HG02970 (cell line): ENCODE data around the gene DST.
"Not testable (repeated sequence)": the region's sequence is repeated elsewhere in the genome, so short reads cannot be mapped to it uniquely, and the experiment has no call there.

Experiments used
- ATAC-seq: cut with Tn5 transposase; IDR thresholded peaks from one replicate; pipeline ENCODE4 v1.9.1; 2021; ENCODE audit warnings: mild to moderate bottlenecking, moderate library complexity, moderate number of reproducible peaks; ENCODE audit not compliant: unreplicated experiment, low FRiP score

DST gene

DNA sequence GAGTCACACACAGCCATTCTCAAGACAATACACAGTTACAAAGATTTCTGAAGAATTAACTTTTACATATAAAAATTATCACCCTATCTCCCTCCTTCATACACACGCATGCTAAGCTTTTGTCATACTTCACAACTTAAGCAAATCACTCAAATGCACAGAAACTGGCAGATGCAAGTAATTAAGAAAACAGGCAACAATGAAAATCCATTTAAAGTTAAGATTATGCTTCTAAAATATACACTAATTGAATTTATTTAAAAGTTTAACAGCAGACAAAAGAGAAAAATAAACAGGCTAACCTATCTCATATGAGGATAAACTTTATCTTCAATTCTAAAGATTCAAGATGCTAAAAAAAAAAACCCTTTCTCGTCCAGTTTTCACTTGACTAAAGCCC is 68.4 kb downstream of the DST start:
- ATAC-seq, result no peak

DNA sequence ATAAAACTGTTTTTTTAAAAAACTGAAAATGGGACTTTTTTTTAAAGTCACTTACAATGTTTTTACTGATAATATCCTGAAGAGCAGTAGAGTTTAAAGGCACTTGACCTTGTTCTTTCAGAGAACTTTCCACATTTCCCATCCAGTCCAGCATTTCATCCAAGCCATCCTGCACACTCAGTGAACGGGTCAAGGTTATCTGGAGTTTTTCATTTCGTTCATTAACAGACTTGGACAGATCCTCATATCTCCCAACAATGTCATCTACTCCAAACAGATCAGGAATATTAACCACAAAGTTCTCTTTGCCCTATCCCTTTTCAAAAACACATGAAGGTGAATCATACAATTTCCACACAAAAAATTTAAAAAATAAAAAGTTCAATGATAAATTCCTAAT is 69.1 kb downstream of the DST start:
- no peak for ATAC-seq

DNA sequence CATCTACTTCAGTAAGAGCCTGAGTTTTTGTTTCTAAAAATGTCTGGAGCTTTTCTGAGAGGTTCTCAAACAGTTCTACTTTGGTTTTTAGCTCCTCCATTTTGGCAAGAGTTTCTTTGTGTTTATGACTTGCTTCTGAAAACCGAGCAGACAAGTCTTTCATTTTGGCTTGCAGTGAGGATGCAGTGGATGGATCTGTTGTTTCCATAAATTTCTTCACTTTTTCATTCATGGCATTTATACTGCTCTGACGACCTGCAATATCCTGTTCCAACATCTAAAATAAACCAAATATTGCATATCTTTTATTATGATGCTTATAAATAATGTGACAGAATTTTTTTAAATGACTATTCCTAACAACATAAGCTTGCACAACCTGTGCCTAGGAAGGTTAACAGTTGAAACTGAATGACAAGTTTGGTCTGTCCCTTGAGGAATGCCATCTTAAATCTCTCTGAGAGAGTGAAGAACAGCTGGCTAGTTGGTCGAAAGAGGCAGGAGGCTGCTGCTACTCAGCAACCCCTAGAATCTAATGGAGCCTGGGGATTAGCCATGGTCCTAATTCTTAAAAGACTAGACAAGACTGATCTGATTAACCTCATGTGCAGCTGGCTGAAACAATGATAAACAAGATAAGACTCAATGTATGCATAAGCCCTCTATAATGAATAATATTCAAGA is 69.8 kb downstream of the DST start:
- no peak for ATAC-seq

DNA sequence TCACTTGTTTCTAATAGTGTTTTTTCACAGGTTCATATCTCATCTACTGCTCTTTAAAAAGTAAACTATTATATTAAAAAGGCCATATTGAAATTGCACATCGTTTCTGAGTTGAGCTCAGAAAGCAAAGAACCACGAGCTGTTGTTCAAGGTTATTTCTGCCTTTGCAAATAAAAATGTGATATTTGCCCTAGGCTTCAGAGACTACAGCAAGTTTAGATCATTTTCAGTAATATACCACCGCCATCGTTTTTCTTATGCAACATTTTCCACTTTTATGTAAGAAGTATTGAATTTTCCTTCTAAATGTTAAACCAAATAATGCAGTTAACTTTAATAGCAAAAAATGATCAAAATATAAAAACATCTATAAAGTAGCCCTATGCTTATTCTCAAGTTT is 71.1 kb downstream of the DST start:
- no peak for ATAC-seq

DNA sequence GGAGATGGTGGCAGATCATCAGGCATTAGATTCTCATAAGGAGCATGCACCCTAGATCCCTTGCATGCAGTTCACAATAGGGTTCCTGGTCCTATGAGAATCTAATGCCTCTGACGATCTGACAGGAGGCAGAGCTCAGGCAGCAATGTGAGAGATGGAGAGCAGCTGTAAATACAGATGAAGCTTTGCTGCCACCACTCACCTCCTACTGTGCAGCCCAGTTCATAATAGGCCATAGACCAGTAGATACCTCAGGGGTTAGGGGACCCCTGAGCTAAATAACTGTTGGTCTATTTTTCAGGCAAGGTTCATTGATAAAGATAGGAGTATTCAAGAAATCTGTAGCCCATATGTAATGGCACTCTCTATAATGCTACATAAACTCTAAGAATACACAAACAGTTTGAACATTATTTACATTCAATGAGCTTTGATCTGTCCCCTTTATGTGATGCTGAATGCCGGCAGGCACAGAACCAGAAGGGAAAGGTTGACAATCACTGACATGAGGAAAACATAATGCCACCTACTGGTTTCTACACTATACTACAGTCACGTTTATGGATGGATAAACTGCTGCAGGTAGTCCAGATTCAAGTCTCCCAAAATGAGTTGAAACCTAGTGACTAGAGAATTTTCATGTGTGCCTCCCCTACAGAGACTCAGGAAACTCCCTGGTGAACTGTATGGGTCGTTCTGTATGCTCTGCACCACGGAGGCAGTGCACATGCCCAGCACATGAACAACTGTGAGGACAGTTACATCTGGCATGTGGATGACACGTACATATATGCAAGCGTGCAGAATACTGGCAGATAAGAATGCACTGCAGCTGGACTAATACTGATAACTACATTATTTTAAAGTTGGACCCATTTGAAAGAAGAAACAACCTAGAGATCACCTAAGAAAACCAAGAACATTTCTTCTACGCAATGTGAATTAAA is 72.0 kb downstream of the DST start:
- ATAC-seq, result peak; percentile 81

DNA sequence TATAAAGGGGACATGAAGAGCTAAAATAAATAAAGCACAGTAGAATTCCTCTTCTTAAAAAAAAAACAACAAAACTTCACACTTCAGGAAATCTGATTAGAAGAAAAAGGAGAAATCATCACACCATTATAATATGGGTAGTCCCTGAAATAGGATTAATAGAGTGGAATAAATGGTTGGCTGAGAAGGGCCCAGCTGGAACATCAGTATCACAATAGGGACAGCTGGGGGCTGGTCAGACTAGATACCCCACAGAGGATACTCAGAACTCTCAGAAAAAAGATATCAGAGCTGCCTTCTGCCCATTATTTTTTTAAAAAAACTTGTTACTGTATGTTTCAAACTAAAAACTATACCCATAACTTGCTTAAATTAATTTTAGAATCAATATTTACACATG is 75.2 kb downstream of the DST start:
- ATAC-seq, result no peak

DNA sequence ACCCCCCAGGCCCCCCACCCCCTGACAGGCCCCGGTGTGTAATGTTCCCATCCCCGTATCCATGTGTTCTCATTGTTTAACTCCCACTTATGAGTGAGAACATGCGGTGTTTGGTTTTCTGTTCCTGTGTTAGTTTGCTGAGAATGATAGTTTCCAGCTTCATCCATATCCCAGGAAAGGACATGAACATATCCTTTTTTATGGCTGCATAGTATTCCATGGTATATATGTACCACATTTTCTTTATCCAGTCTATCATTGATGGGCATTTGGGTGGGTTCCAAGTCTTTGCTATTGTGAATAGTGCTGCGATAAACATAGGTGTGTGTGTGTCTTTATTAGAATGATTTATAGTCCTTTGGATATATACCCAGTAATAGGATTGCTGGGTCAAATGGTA is 80.0 kb downstream of the DST start:
- not testable (repeated sequence) for ATAC-seq

DNA sequence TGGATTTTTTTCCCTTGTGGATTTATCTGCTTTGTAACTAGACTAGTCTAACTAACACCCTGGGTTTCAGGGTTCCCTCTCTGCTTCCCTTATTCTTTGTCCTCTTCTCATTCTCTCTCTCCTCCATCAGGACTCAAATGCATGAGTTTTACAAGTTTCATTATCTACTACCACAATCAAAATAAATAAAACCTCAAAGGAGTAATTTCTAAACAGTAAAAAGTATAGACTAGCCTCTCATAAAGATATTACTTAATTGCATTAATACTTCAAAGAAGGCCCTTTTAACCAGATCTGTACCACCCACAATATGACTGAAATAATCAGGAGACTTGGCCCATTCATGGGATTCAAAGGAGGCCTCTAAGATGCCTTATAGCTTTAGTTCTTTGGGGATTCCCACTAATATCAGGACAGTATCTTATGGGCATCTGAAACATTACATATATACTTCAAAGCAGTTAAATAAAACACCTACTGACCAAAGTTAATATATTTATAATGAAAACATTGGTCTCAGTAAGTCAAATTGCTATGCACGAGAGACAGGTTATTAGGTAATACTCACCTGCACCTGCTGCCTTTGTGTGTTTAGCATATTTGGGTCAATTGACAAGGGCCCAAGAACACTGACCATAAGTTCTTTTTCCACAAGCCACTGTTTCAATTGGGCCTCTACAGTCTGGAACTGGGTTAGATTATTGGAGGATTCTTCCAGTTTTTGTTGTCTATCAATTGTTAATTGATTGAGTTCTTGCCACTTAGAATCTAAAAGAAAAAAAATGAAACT is 85.7 kb downstream of the DST start:
- no peak for ATAC-seq

DNA sequence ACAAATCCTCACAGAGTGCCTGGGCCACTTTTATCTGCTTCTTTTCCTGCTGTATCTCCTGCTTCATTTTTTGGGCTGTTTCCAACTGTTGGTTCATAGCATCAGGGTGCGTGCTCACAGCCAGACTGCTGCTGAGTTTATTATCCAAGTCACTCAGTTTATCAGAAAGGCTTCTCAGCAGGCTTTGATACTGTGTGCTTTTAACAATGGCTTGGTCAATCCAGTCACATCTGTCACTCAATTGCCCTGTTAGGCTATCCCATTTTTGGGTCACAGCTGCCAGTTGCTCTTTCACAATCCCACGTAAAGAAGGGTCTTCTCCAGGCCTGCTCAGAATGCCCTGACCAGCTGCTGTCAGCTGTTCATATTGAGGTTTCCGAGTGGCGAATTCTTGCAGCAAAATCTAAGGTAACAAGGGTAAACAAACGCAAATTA is 87.2 kb downstream of the DST start:
- no peak for ATAC-seq

DNA sequence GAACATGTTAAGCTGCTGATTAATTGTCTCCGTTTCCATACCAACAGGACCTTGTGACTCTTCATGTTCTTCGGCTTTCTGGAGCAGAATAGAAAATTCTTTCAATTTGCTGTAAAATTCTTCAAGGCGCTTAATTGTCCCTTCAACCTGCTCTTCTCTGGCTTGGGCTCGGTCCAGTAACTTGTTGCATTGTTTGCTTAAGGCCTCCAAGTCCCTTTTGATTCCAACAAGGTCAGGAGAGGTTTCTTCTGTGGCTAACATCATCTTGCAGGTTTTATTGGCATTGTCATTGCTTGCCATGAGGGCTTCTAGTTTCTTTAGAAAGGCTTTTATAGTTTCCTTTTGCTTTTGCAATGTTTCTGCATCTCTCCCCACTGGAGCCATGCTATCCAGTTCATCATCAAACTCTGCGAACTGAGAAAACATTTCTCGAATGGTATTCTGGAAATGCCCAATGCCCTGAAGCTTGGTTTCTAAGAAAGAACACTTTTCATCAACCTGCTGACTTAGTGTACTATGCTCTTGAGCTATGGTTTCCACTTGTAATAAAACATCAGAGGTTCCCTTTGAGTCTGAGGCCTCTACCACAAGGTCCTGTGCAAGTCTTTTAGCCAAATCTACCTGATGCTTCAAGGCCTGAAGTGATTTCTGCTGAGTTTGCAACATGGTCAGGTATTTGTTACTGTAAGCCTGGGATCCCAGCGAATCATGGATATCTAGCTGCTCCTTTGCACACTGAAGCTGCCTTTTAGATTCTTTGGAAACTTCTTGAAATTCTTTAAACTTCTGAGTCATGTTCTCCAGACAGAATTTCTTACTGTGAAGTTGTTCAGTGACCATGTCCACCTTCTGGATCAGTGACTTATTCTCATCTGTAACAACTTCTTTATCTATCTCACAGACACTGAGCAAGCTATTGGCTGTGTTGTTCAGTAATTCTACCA is 90.2 kb downstream of the DST start:
- no peak for ATAC-seq

DNA sequence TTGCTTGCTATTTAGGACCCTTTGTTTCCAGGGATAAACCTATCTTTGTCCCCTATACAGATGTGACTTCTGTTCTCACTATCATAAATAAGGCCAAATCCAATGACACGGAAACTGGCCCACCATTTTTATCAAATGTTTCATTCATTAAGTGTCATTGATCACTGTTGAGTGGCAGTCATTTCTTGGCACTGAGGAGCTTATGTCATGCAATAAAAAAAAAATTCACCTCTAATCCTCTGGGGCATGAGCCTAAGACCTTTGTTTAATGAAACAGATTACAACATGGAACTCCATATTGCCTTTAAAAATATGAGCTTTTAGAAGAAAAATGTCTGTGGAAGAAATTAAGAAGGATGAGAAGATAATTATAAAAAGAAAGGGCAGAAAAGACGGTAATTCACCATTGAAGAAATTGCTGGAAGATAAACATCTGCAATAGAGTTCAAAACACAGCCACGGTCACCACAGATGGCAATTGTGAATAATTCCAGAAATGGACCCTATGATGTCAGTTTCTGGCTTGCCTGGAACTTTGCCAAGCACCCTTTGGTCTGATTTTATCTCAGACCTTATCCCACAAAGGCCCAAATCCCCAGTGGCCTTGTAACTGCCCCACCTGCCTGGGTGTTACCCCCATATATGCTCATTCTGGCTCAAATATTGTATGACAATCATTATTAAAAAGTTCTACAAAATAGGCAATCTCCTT is 91.1 kb downstream of the DST start:
- no peak for ATAC-seq

DNA sequence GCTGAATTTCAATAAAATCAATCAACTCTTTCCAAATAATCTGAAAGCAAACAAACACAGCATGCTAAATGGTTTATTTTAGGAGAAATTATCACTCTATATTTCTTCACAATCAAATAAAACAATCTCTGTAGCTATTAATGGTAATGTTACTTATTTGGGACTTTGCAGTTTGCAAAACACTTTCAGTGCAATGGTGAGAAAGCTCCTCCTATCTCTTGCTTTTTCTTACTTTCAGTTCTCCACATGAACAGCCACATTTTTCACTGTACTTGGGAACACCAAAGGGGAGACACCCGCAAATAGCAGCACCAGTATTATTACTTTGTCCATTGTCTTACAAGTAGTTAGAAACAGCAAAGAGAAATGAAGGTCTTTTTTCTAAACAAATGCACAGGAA is 92.4 kb downstream of the DST start:
- ATAC-seq, result no peak

DNA sequence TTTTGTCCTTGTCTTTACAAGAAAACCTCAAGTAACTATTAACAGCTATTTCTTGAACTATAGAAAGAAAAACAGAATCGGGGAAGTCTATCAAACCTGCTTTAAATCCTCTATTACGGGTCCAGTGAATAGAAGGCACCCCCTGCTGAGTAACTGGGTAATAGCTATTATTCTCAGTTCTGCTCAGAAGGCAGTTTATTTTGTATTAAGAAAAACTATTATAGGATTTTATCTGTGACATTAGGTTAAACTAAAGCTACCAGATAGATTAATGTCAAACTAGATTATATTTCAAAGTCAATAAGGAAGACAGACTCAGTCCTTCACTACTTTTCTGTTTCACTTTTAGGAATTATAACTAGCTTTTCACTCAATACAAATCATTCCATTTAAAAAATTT is 93.7 kb downstream of the DST start:
- no peak for ATAC-seq

DNA sequence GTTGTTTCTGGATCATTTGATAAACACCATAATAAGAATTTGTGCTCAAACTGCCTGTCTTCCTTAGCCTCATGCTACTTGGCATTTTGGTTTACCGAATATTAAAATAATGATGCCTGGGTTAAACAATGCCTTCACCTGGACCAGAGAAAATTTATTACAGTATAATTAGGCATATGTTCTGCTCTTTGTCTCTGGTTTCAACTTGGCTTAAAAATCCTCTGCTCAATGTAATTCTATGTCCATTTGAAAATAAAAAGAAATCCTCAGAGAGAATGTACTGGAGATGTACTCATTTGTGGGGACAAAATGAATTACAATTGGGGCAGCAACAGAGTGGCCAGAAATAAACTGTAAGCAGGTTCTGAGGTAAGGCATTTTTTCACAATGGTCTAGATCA is 95.0 kb downstream of the DST start:
- no peak for ATAC-seq

DNA sequence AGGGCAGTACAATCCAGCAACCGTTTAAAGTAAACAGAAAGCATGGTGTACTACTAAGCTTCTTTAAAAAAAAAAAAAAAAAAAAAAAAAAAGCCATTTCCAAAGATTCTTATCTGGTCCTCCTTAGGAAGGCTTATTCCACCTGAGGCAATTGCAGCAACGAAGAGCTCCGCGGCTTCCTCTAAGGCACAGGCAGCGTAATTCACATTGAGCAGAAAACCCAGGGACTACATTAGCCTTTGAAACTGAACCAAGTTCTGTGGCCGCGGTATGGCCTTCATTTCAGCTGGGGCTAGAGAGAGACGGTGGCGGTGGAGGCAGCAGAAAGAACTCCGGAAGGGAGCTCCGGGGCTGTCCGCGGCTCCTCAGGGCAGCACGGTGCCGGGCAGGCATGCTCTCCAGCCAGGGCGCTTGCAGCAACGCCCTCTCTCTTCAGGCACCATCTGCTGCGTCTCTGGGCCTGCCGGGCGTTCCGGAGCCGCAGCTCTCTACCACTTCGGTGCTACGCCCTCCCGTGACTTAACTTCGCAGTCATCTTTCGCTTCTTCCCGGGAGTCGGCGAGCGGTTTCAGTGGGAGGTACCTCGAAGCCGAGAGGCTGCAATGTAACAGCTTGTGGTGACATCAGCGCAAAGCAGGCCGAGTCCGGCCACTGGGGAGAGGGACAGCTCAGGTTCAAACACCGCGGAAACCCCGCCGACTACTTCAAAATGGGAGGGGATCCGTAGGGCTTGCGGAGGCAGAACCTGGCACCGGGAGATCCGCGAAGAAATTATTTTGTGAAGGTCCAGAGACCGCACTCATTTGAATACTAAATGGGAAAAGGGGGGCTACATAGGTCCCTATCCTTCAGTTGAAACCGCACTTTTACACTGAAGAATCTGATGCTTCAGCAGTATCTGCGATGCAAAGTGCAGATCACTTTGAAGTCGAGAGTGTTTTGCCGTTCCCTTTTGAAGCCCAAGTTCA is 100.0 kb downstream of the DST start:
- peak; percentile 98 for ATAC-seq

DNA sequence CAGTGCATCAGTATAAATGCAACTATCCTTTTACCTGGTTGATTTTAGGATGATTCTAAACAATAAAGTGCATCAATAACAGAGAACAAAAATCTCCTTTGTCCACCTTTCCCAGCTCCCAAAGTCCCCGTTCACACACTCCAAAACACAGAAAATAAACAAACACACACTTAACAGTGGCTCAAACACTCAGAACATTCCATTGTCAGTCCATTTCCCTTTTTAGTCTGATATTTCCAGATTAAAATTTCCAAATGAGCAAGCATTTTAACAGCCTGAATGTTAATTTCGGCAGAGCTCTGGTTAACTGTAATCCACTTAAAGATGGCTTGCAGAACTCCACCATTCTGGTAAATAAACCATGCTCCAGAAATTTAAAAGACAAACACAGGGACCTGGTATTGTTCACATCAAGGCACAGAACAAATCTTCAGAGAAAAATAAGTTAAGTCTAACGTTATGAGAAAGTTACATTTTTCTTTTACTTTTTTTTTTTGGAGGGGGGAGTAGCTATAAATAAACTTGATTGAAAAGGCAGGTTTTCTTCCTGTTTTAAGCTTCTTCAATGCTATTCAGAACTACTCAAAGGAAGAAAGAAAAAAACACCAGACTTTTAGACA is 100.8 kb downstream of the DST start:
- ATAC-seq, result no peak

DNA sequence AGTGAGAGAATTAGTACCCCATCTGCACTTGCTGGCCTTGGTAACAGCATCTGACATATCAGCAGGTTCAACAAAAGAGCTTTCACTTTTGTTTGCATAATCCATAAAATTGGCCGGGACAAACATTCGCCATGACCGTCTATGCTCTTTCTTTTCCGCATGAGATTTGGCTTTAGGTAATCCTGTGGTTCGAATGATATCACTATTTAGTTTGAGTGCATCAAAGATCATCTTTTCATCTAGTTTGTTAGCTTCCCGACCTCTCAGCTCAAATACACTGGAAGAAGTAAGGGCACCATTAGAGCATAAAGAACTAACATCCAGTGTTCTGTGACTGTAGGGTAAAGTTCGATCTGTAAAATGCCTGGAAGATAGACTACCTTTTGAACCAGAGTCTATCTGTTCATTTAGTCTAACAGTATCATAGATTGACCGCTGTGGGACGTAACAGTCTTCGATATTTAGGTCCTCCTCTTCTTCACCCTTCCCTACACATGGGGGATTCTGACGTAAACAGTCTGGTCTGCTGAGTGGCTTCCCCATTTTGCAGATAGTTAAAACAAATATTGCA is 101.6 kb downstream of the DST start:
- ATAC-seq, result no peak
